H9 (cell line): ENCODE results near the gene CCNJL. TPM values are rescaled to one million over a fixed set of nuclear protein-coding genes. Genes with fewer than 3 reads are reported as not detected.
"Not testable (repeated sequence)": the region's sequence is repeated elsewhere in the genome, so short reads cannot be mapped to it uniquely, and the experiment has no call there.

ENCODE experiments used
- DNase-seq: peaks from one replicate; pipeline ENCODE4 v3.0.0-alpha.2; 2017
- H2AFZ ChIP-seq: one replicate; pipeline ENCODE4 v1.6.1; 2013; ENCODE audit warnings: mild to moderate bottlenecking, low read length, control low read depth, moderate library complexity
- H2AK5ac ChIP-seq: 2 replicates; pipeline ENCODE4 v1.6.1; 2013; ENCODE audit warnings: low read length, control low read depth, mixed read lengths; ENCODE audit not compliant: insufficient read length
- H2BK120ac ChIP-seq: one replicate; pipeline ENCODE4 v1.6.1; 2013; ENCODE audit warnings: low read depth, mild to moderate bottlenecking, low read length, control low read depth, inconsistent platforms; ENCODE audit not compliant: poor library complexity, severe bottlenecking
- H2BK12ac ChIP-seq: 2 replicates; pipeline ENCODE4 v1.6.1; 2013; ENCODE audit warnings: low read length, control low read depth, mixed read lengths, low read depth; ENCODE audit not compliant: insufficient read length
- H2BK15ac ChIP-seq: 2 replicates; pipeline ENCODE4 v1.6.1; 2013; ENCODE audit warnings: low read depth, low read length, control low read depth
- H2BK20ac ChIP-seq: one replicate; pipeline ENCODE4 v1.6.1; 2013; ENCODE audit warnings: low read depth, mild to moderate bottlenecking, low read length, control low read depth, inconsistent platforms; ENCODE audit not compliant: poor library complexity, severe bottlenecking
- H2BK5ac ChIP-seq: 2 replicates; pipeline ENCODE4 v1.6.1; 2013; ENCODE audit warnings: low read length, control low read depth, mixed read lengths; ENCODE audit not compliant: insufficient read length
- H3K14ac ChIP-seq: 2 replicates; pipeline ENCODE4 v1.6.1; 2013; ENCODE audit warnings: low read length, control low read depth; ENCODE audit not compliant: insufficient read depth
- H3K18ac ChIP-seq: 2 replicates; pipeline ENCODE4 v1.6.1; 2013; ENCODE audit warnings: low read depth, mild to moderate bottlenecking, mixed read lengths, low read length, control low read depth; ENCODE audit not compliant: insufficient read length
- H3K23ac ChIP-seq: 2 replicates; pipeline ENCODE4 v1.6.1; 2013; ENCODE audit warnings: low read length, control low read depth, mixed read lengths, low read depth; ENCODE audit not compliant: insufficient read length
- H3K23me2 ChIP-seq: 2 replicates; pipeline ENCODE4 v1.6.1; 2013; ENCODE audit warnings: low read depth, mild to moderate bottlenecking, mixed read lengths, low read length, control low read depth; ENCODE audit not compliant: insufficient read length, poor library complexity, severe bottlenecking
- H3K27ac ChIP-seq: 2 replicates; pipeline ENCODE4 v1.5.1; 2013; ENCODE audit warnings: low read length, control low read depth, mixed read lengths, low read depth; ENCODE audit not compliant: insufficient read length
- H3K27me3 ChIP-seq: 2 replicates; pipeline ENCODE4 v1.6.1; 2013; ENCODE audit warnings: low read length, control low read depth, inconsistent platforms; ENCODE audit not compliant: insufficient read depth
- H3K4ac ChIP-seq: 2 replicates; pipeline ENCODE4 v1.6.1; 2013; ENCODE audit warnings: low read depth, mild to moderate bottlenecking, control low read depth, inconsistent platforms, low read length, moderate library complexity
- H3K4me1 ChIP-seq: 2 replicates; pipeline ENCODE4 v1.6.1; 2013; ENCODE audit warnings: low read length, control low read depth, inconsistent platforms; ENCODE audit not compliant: insufficient read depth
- H3K4me2 ChIP-seq: 2 replicates; pipeline ENCODE4 v1.6.1; 2013; ENCODE audit warnings: low read length, control low read depth, mixed read lengths; ENCODE audit not compliant: insufficient read length, insufficient read depth
- H3K56ac ChIP-seq: 2 replicates; pipeline ENCODE4 v1.6.1; 2013; ENCODE audit warnings: low read depth, mild to moderate bottlenecking, mixed read lengths, low read length, control low read depth; ENCODE audit not compliant: insufficient read length
- H3K79me1 ChIP-seq: 2 replicates; pipeline ENCODE4 v1.6.1; 2013; ENCODE audit warnings: low read depth, mild to moderate bottlenecking, moderate library complexity, low read length, control low read depth, inconsistent platforms; ENCODE audit not compliant: insufficient read depth, poor library complexity, severe bottlenecking
- H3K79me2 ChIP-seq: 2 replicates; pipeline ENCODE4 v1.6.1; 2013; ENCODE audit warnings: low read length, control low read depth, inconsistent platforms; ENCODE audit not compliant: insufficient read depth
- H3K9ac ChIP-seq: 2 replicates; pipeline ENCODE4 v1.6.1; 2013; ENCODE audit warnings: low read length, control low read depth, mixed read lengths; ENCODE audit not compliant: insufficient read length; ENCODE audit errors: extremely low read depth
- H3K9me3 ChIP-seq: one replicate; pipeline ENCODE4 v1.6.1; 2013; ENCODE audit warnings: low read depth, low read length, inconsistent platforms; ENCODE audit not compliant: control insufficient read depth
- H3T11ph ChIP-seq: one replicate; pipeline ENCODE4 v1.6.1; 2013; ENCODE audit warnings: mild to moderate bottlenecking, low read length, control low read depth, inconsistent platforms
- H4K20me1 ChIP-seq: one replicate; pipeline ENCODE4 v1.6.1; 2013; ENCODE audit not compliant: control insufficient read depth, insufficient read length, insufficient read depth
- H4K5ac ChIP-seq: 2 replicates; pipeline ENCODE4 v1.6.1; 2013; ENCODE audit warnings: low read depth, mild to moderate bottlenecking, mixed read lengths, low read length, control low read depth; ENCODE audit not compliant: insufficient read length
- H4K8ac ChIP-seq: replicated peaks from 2 replicates; pipeline ENCODE4 v1.6.1; 2013; ENCODE audit warnings: low read length, control low read depth, mixed read lengths, low read depth; ENCODE audit not compliant: insufficient read length
- H4K91ac ChIP-seq: 2 replicates; pipeline ENCODE4 v1.6.1; 2013; ENCODE audit warnings: low read depth, mild to moderate bottlenecking, moderate library complexity, mixed read lengths, low read length, control low read depth; ENCODE audit not compliant: insufficient read length
- H3K27ac Mint-ChIP-seq, 3 experiments: 2 replicates in 2 of 3; 3 replicates in 1 of 3; pipeline ENCODE4 v1.8.0; 2020 to 2021; ENCODE audit warnings: mixed read lengths in 3 of 3, mild to moderate bottlenecking in 1 of 3, moderate library complexity in 1 of 3
- H3K27me3 Mint-ChIP-seq: 2 replicates; pipeline ENCODE4 v1.8.0; 2021; ENCODE audit warnings: low read depth, mild to moderate bottlenecking, moderate library complexity, mixed read lengths
- H3K36me3 Mint-ChIP-seq, 3 experiments: 2 replicates in 2 of 3; 3 replicates in 1 of 3; pipeline ENCODE4 v1.8.0; 2020 to 2021; ENCODE audit warnings: low read depth in 3 of 3, mixed read lengths in 3 of 3; ENCODE audit not compliant: insufficient read depth in 1 of 3
- H3K4me1 Mint-ChIP-seq, 2 experiments: 2 replicates each; pipeline ENCODE4 v1.8.0; 2020; ENCODE audit warnings: mixed read lengths in 2 of 2
- H3K4me3 Mint-ChIP-seq, 2 experiments: 2 replicates in 1 of 2; 3 replicates in 1 of 2; pipeline ENCODE4 v1.8.0; 2020 to 2021; ENCODE audit warnings: mild to moderate bottlenecking in 2 of 2, mixed read lengths in 2 of 2, moderate library complexity in 1 of 2
- H3K9me3 Mint-ChIP-seq, 2 experiments: 2 replicates in 1 of 2; 3 replicates in 1 of 2; pipeline ENCODE4 v1.8.0; 2020; ENCODE audit warnings: mild to moderate bottlenecking in 2 of 2, mixed read lengths in 2 of 2, moderate library complexity in 1 of 2
- WGBS: extraction: QIAGEN DNeasy Blood & Tissue Kit; methylation state at CpG from one replicate; pipeline ENCODE4 v1.1.7; 2013; ENCODE audit warnings: missing lambda C conversion rate, low lambda C conversion rate, mixed read lengths; ENCODE audit not compliant: insufficient read length; ENCODE audit errors: extremely low coverage; 5-methylcytosine and 5-hydroxymethylcytosine counted together
- total RNA-seq: library from RNA; stranded (reverse); gene quantifications from 2 replicates; pipeline ENCODE4 v1.2.1, GENCODE V29; 2021
- TF ChIP-seq, protein P1 (sequence below): fragments of 200-600 bp; sonication (generic); conservative IDR thresholded peaks from 3 replicates; pipeline ENCODE4 v1.8.0; 2021; ENCODE audit warnings: antibody characterized with exemption, mild to moderate bottlenecking

CCNJL gene
- total RNA-seq, 1 experiment from 2014 or later: 26.9 TPM

DNA sequence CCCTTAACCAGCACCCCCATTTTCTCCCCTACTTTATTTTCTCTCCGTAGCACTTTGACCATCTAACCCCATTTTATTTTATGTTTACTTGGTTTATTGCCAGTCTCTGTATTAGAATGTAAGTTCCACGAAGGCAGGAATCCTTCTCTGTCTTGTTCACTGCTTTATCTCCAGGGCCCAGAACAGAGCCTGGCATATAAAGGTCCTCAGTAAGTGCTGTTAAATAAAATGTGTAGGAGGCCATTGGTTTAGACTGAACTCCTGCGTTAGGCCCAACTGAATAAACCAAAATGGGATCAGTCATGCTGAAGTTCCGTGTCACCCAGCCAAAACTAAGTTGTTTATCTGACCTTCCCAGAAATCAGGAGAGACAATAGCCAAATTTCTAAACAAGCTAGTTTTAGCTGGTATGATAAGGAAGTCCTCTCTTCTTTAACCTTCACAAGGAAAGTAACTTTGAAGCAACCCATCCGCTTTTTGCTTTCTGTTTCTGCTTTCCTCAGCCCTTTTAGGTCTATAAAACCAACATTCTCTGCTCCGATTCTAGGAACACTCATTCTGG lies 29.0 kb upstream of the CCNJL start:
- TF ChIP-seq, protein P1, sequence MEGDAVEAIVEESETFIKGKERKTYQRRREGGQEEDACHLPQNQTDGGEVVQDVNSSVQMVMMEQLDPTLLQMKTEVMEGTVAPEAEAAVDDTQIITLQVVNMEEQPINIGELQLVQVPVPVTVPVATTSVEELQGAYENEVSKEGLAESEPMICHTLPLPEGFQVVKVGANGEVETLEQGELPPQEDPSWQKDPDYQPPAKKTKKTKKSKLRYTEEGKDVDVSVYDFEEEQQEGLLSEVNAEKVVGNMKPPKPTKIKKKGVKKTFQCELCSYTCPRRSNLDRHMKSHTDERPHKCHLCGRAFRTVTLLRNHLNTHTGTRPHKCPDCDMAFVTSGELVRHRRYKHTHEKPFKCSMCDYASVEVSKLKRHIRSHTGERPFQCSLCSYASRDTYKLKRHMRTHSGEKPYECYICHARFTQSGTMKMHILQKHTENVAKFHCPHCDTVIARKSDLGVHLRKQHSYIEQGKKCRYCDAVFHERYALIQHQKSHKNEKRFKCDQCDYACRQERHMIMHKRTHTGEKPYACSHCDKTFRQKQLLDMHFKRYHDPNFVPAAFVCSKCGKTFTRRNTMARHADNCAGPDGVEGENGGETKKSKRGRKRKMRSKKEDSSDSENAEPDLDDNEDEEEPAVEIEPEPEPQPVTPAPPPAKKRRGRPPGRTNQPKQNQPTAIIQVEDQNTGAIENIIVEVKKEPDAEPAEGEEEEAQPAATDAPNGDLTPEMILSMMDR: no peak
- Histone ChIP-seq H3K4ac (no peak overlapping the region), H3K23ac (no peak overlapping the region), H3K56ac (no peak overlapping the region), H3K4me1 (peaks cover 2% of the 10 kb centered on the region; the same call in 1 of the 2 replicates), H3K9me3 (no peaks in the 10 kb centered on the region), H4K20me1 (no peaks in the 10 kb centered on the region), H3K18ac (no peak overlapping the region), H3K23me2 (no peaks in the 10 kb centered on the region), H3K27me3 (no peaks in the 10 kb centered on the region), H2AFZ (no peak overlapping the region), H2BK20ac (no peak overlapping the region), H4K5ac (no peak overlapping the region), H3K4me2 (no peak overlapping the region), H2AK5ac (no peak overlapping the region), H3K79me1 (no peaks in the 10 kb centered on the region), H4K8ac (no peak overlapping the region), H3K9ac (no peak overlapping the region), H3T11ph (no peak overlapping the region), H3K27ac (no peak overlapping the region), H2BK12ac (no peak overlapping the region), H3K14ac (no peak overlapping the region), H3K79me2 (no peaks in the 10 kb centered on the region), H4K91ac (no peak overlapping the region), H2BK5ac (no peak overlapping the region), H2BK15ac (no peak overlapping the region), H2BK120ac (no peak overlapping the region)
- WGBS: no CpG with 5 or more reads among the region's 6 CpGs
- Mint-ChIP-seq H3K27me3 (no peaks in the 10 kb centered on the region; the same call in none of the 2 replicates), H3K9me3 (no peaks in the 10 kb centered on the region), H3K36me3 (no peaks in the 10 kb centered on the region), H3K27ac (peak overlapping the region in 1 of 3 experiments; percentile 7; a peak in 1 of 7 replicates), H3K4me3 (no peak overlapping the region), H3K4me1 (peaks cover 20 to 22% of the 10 kb centered on the region in 2 experiments)
- no peak for DNase-seq

DNA sequence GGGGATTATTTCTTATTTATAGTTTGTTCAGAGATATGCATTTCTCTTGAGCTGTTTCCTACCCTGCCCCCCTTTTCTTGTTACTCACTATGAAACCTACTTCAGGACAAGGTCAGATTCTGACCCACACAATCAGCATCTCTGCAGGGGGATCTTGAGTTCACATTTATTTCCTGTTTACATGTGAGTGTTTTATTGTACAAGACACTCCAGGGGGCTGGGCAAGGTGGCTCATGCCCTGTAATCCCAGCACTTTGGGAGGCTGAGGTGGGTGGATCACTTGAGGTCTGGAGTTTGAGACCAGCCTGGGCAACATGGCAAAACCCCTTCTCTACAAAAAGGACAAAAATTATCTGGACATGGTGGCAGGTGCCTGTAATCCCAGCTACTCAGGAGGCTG lies 28.1 kb upstream of the CCNJL start:
- H3K79me2 ChIP-seq, H3K9ac ChIP-seq, H2BK5ac ChIP-seq, H4K5ac ChIP-seq, H3T11ph ChIP-seq, H3K18ac ChIP-seq, DNase-seq, H3K79me1 ChIP-seq, H2BK20ac ChIP-seq, H3K36me3 Mint-ChIP-seq, H3K23ac ChIP-seq, H3K4me1 ChIP-seq, H4K20me1 ChIP-seq, H3K4me3 Mint-ChIP-seq, H3K56ac ChIP-seq, H3K27me3 Mint-ChIP-seq, H2AK5ac ChIP-seq, H3K27me3 ChIP-seq, H2AFZ ChIP-seq, H3K14ac ChIP-seq, H3K4ac ChIP-seq, H4K91ac ChIP-seq, H3K27ac ChIP-seq, H2BK120ac ChIP-seq, H4K8ac ChIP-seq, H2BK15ac ChIP-seq, H3K4me2 ChIP-seq, H3K9me3 ChIP-seq, H3K23me2 ChIP-seq, H2BK12ac ChIP-seq, H3K9me3 Mint-ChIP-seq: not testable (repeated sequence)
- H3K4me1 Mint-ChIP-seq: peaks cover 20 to 22% of the 10 kb centered on the region in 2 experiments
- peak overlapping the region in 1 of 3 experiments; percentile 13; a peak in 1 of 7 replicates for H3K27ac Mint-ChIP-seq
